Body of pancreas (tissue), 4 donors: Measurements from ENCODE around the gene RBFOX2.

Source experiments
- CTCF ChIP-seq, 7 experiments: fragments of 450-650 bp in 4 of 7; fragments of 200-600 bp in 3 of 7; sonication (generic) in 3 of 7; IDR thresholded peaks; one replicate each; pipeline ENCODE4 v1.5.1; 2016 to 2019; ENCODE audit warnings: antibody characterized with exemption in 7 of 7
- POLR2A ChIP-seq, 3 donors: fragments of 450-650 bp; IDR thresholded peaks; one replicate each; pipeline ENCODE4 v1.6.1; 2016; ENCODE audit warnings: antibody characterized with exemption in 3 of 3, mild to moderate bottlenecking in 2 of 3

- TF ChIP-seq CTCF (IDR thresholded peaks at IDR 0.05) (no peak), POLR2A (IDR thresholded peaks at IDR 0.05) (no peak)
Observed at GRCh38 chr22:35824256-35824655, 204.4 kb downstream of the RBFOX2 start.
